Measurements from ENCODE around the gene FMN2.

FMN2 gene

GRCh38 chr1:240091614-240092300, at the start of gene FMN2:
TSS of gene FMN2 (plus strand) at chr1:240091883. CDS start at chr1:240092110, 227 bp downstream.
- no peak for DNase-seq (ENCODE audit: low read depth in 3 of 3)

GRCh38 chr1:240044620-240045019, 47.1 kb upstream of the FMN2 start:
- no peak for DNase-seq (ENCODE audit: low read depth in 3 of 3)

GRCh38 chr1:240046000-240046399, 45.7 kb upstream of the FMN2 start:
- DNase-seq (ENCODE audit: low read depth in 3 of 3) = no peak

- DNase-seq (ENCODE audit: low read depth in 3 of 3) = no peak
Observed at GRCh38 chr1:240054109-240054701, 37.5 kb upstream of the FMN2 start.

- DNase-seq (ENCODE audit: low read depth in 3 of 3) = no peak
Observed at GRCh38 chr1:240055936-240056335, 35.7 kb upstream of the FMN2 start.

- no peak for DNase-seq (ENCODE audit: low read depth in 3 of 3)
Observed at GRCh38 chr1:240056350-240056749, 35.3 kb upstream of the FMN2 start.

- DNase-seq (ENCODE audit: low read depth in 3 of 3) = no peak
Observed at GRCh38 chr1:240058049-240058448, 33.6 kb upstream of the FMN2 start.

- DNase-seq (ENCODE audit: low read depth in 3 of 3) = no peak
Observed at GRCh38 chr1:240068961-240069360, 22.7 kb upstream of the FMN2 start.

- DNase-seq (ENCODE audit: low read depth in 3 of 3) = no peak
Observed at GRCh38 chr1:240070188-240070587, 21.5 kb upstream of the FMN2 start.

- DNase-seq (ENCODE audit: low read depth in 3 of 3) = no peak
Observed at GRCh38 chr1:240073097-240073496, 18.6 kb upstream of the FMN2 start.

GRCh38 chr1:240074422-240074821, 17.3 kb upstream of the FMN2 start:
- no peak for DNase-seq (ENCODE audit: low read depth in 3 of 3)

GRCh38 chr1:240074908-240075307, 16.8 kb upstream of the FMN2 start:
- no peak for DNase-seq (ENCODE audit: low read depth in 3 of 3)

GRCh38 chr1:240084337-240084736, 7.3 kb upstream of the FMN2 start:
- DNase-seq (ENCODE audit: low read depth in 3 of 3) = no peak

- no peak for DNase-seq (ENCODE audit: low read depth in 3 of 3)
Observed at GRCh38 chr1:240084749-240085148, 6.9 kb upstream of the FMN2 start.

- no peak for DNase-seq (ENCODE audit: low read depth in 3 of 3)
Observed at GRCh38 chr1:240086726-240087125, 5.0 kb upstream of the FMN2 start.

GRCh38 chr1:240090014-240090413, 1.7 kb upstream of the FMN2 start:
- DNase-seq (ENCODE audit: low read depth in 3 of 3) = no peak

- no peak for DNase-seq (ENCODE audit: low read depth in 3 of 3)
Observed at GRCh38 chr1:240090957-240091600, 604 bp upstream of the FMN2 start.

- DNase-seq (ENCODE audit: low read depth in 3 of 3) = no peak
Observed at GRCh38 chr1:240092301-240093119, 827 bp downstream of the FMN2 start.

- DNase-seq (ENCODE audit: low read depth in 3 of 3) = no peak
Observed at GRCh38 chr1:240093120-240093961, 1.7 kb downstream of the FMN2 start.

GRCh38 chr1:240094041-240094722, 2.5 kb downstream of the FMN2 start:
- no peak for DNase-seq (ENCODE audit: low read depth in 3 of 3)

- DNase-seq (ENCODE audit: low read depth in 3 of 3) = no peak
Observed at GRCh38 chr1:240096974-240097373, 5.3 kb downstream of the FMN2 start.

Measured in stimulated activated CD4-positive, alpha-beta T cell treated with anti-CD3 and anti-CD28 coated beads, TNF-alpha, amount 100 ng/mL, for 48 hours (primary cell).